Mucosa of gallbladder (tissue), 1 donor: Measurements from ENCODE around the gene RAB3C. TPM values are rescaled to one million over a fixed set of nuclear protein-coding genes. Genes with fewer than 3 reads are reported as not detected.

ENCODE experiments used
- DNase-seq: peaks from one replicate; pipeline ENCODE4 v3.0.0-alpha.2; 2020; ENCODE audit warnings: low spot score
- total RNA-seq: library from RNA; stranded (reverse); gene quantifications from one replicate; pipeline ENCODE4 v1.2.1, GENCODE V29; 2021
- donor health status: DM: no; HTN: no; CAD: no.

The RAB3C gene
- total RNA-seq, 1 donor from 2014 or later = 1.4 TPM

DNA sequence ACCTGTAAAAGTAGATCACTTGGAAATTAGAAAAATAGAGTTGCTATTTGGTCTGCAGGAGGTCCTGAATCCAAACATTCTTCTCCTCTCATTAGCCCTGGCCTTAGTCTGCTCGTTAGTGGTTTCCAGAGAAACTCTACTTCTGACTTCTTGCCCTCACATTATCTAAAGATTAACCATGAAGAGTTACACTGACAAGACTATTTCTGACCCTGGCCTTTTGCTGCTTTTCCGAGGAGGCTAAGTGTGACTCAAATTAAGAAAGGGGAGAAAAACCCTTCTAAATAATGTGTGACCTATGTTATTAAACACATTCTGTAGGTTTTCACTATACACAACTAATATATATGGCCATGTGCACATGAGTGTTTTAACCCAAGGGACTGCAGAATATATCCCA, 302.4 kb downstream of the RAB3C start:
- no peak for DNase-seq

DNA sequence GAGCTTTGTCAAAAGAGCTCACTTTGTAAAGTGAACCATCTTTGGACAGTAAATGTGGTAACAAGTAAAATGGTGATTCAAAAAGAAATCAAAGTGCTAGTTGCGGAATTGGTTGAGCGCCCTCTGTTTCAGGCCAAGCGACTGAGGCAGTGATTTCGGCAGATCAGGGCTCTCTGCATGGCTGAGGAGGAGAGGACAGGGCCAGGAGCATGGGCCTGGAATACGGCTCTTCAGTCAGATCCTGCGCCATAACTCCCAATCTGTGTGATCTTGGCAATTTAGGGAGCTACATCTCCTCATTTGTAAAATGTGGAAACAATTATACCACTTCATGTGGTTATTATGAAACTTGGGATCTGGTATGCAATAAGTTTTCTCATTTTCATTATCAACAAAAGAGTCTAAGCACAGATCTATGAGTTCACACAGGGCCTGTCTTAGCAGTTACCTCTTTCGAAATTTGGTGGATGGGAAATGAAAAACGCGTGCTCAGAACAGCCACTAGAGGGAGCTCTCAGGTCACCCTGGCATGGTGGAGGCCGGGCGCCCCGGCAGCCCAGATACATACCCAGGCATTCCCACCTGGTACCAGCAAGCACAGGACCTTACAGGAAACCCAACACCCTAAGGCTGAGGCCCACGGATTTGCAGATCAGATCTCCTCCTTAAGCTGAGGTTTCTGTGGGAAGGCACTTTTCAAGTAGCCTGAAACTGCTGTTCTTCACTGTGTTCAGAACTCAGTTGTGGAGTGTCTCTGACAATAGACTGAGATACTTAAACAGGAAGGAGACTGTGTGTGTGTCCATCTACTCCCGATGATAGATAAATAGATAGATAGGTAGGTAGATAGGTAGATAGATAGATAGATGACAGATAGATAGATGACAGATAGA, 303.7 kb downstream of the RAB3C start:
- peak; percentile 42 for DNase-seq

DNA sequence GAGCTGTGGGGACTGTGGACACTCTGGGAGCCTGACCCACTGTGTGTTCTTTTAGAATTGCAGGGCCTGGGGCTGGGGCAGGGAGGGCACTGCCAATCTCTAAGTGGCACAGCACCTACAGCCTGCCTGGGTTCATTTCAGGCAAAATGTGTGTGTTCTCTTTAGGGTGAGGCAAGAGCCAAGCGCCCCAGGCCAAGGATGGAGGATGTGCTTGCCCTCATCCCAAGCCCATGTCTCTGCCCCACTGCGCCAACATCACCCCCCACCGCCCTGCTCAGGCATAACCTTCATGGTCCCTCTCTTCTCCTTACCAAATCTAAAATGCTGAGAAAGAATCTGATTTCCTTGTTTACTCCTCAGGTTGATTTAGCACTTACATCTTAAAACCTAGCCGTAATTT, 304.4 kb downstream of the RAB3C start:
- no peak for DNase-seq

DNA sequence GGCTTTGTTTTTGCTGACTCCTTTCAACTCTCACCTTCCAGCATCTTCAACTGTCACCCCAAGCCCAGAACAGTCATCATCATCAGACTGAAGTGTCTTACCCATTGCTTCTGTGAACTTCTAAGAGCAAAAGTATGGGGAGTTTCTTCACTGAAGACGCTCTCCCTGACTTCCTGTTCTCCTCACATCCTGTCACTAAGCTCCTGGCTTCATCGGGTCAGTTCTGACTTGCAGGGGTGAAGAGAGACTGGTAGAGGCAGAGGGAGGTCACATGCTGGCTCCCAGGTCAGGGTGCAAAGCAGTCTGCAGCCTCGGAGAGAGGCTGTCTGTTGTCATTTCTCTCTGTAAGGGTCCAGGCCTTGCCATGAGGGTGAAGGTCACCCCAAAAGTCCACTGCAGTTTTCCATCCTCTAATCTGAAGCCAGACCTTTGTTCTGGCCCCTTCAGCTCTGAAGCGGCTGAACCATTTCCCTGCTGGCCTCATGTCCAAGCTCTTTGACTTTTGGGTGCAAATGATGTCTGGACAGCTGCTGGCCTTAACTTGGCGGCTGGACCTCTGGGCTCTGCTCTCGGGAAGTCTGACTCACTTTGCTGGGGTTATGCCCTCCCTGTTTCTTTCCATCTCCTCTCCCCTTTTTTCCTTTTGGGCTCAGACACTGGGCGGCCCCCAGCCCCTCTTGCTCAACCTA, 305.0 kb downstream of the RAB3C start:
- no peak for DNase-seq

DNA sequence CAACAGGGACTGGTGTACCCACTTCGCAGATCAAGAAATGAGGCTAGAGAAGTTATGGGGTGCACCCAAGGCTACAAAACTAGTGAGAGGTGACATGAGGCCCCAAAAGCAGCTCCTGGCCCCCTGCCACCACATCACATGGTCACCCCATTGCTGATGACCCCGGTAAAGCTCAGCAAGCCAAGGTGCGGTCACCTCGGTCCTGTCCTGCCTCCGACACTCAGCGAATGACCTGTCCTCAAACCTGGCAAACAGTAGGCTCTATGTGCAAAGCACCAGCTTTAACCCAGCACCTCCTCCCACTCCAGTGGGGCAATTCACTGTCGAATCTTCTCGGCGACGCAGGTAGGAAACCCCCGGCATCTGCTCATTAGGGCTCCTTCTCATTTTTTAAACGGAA, 307.4 kb downstream of the RAB3C start:
- DNase-seq = no peak

DNA sequence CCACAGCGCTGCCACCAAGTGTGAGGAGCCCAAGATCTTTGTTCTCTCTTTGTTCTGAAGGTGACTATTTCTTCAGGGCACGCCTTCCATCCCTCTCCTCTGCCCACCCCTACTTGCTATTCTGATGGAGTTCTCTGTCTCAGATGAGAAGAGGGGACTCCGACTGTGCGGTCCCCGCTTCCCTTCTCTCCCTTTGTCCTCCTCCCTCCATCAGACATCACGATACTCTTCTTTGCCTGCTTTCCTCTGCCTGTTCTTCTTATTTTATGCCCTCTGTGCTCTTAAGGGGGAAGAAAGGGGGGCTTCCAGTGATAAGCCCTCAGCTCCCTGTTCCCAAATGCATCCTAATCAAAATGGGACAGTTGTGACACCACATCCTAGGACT, 307.8 kb downstream of the RAB3C start:
- DNase-seq = no peak

DNA sequence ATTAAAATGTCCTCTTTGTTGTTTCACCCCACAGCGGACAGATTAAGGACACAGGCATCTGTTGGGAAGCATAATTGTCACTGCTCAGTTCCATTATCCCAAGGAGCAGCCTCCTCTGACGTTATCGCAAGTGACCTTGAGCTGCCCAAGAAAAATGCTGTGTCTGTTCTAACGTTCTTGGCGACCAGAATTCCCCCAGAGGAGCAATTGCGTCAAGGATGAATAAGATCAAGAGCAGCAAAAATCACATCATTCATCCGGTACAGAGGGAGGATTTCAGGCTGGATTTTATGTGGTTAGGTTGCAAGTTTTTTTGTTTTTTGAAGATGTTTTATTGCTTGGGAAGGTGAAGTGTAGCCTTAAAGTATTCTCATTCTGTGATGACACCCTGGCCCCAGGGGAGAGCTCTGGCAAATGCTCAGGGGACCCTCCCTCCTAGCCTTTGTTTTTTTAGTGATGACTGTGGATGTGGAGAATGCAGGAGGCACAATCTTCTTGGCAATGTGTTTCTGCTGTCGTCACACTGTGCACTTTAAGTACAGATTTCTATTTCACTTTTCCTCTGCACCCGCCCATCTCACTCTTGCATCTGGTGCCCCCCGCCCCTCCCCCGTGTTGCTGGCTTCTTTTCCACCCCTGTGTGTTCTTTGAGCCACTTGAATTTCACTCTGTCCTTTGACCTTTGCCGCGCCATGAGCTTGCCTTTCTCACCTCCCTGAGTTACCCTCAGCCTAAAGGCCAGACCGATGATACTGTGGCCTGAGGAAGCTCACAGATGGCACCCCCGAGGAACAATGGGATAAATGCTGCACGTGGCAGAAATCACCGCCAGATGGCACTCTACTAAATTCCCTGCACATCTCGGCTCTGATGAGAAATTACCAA, 308.5 kb downstream of the RAB3C start:
- DNase-seq = peak; percentile 52

DNA sequence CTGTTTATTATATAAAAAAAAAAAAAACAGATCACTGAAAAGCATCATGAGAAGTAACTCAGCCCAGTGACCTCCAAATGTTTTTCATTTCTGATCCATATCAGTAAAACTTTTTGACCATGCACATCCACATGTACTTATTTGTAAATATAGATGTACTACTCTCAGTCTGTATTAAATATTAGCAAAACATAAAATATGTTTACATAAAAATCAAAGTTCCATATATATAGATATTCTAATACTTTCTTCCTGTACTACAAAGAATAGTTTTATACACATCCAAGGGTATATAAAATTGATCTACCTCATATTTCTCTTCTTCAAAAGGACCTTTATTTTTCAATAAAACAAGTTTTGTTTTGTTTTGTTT, 309.1 kb downstream of the RAB3C start:
- no peak for DNase-seq

DNA sequence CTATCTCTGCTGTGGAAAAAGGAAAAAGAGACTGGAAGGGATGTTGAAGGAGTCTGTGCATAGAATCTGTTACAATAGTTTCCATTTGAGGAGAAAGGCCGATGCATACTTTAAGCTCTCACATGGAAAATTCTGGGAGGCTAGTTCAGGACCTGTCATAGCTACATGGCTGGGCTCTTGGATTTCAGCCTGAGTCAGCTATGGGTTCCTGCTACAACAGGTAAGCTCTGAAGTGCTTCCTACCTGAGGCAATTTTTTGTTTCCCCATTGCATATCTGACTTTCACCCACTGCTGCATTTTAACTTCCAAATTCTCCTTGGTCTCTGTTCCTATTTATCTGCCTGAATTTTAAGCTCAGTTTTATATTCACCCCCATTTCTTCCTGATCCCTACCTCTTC, 310.7 kb downstream of the RAB3C start:
- DNase-seq = no peak

DNA sequence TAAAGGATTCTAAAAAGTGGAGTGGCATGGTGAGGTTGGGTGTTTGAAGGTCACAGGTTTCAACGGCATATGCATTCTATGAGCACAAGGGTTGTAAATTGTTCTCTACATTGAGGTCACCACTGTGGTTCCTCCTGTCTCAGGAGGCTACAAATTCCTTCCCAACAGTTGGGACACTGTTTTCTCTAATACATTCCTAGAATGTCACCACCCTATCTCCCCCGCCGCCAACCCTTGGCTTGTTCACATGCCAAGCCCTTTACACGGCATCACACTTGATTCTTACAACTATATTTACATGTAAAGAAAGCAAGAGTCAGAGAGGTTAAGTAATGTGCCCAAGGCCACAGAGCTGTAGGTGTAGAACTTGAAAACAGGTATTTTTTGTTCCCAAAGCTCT, 315.1 kb downstream of the RAB3C start:
- no peak for DNase-seq

DNA sequence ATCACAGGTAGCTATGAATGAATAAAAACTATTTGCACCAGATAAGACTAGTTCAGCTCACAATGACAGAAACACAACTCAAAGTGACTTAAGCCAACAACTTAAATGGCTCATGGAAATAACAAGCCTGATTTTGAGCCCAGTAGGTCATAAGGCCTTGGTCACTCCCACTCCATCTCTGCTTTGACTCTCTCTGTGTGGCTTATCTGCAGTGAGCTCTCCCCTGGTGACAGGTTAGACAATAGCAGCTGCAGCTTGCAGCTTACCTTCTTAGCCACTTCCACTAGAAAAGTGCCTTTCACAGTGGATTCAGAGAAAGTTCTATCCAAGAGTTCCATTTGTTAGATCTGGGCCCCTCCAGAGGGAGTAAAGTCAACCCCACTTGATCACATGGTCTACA, 315.7 kb downstream of the RAB3C start:
- DNase-seq = no peak

DNA sequence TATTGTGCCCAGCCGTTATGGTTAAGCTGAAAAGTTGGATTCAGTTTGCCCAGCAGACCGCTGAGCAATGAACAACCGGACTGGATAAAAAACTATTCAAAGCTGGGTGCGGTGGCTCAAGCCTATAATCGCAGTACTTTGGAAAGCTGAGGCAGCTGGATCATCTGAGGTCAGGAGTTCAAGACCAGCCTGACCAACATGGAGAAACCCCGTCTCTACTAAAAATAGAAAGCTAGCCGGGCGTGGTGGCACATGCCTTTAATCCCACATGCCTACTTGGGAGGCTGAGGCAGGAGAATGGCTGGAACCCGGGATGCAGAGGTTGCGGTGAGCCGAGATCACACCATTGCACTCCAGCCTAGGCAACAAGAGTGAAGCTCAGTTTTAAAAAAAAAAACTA, 318.4 kb downstream of the RAB3C start:
- DNase-seq = no peak

DNA sequence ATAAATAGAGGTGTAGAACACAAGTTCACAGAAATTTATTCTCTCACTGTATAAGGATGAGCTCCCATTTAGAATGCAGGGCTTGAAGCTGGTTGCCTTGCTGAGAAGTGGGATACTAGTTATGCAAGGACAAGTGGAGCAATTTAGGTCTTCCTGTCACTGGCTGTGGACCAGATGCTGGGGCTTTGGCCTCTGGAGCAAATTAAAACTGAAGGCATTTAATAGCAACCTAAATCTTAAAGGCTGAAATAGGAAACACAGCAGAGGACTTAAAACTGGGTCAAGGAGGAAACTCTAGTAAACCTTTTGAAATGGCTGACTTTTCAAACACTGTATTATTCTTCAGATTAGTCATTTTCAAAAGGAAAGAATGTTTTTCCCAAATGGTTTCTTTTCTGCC, 319.4 kb downstream of the RAB3C start:
- no peak for DNase-seq

DNA sequence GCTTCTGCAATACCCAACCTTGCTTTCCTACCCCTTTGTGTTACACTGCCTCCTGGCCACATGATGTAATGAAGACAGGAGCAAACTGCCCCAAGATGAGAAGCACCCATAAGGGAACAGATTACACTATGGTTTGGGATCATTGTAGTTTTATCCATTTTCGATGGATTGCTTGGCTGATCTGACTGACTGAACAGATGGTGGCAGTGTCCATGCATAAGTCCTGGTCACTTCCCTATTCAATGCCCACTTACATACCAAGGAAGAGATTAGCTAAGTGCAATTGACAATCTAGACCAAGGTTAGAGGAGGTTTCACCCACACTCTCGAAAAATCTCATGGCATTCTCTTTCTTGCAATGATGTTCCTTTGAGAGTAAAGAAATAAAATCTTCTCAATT, 319.9 kb downstream of the RAB3C start:
- no peak for DNase-seq

DNA sequence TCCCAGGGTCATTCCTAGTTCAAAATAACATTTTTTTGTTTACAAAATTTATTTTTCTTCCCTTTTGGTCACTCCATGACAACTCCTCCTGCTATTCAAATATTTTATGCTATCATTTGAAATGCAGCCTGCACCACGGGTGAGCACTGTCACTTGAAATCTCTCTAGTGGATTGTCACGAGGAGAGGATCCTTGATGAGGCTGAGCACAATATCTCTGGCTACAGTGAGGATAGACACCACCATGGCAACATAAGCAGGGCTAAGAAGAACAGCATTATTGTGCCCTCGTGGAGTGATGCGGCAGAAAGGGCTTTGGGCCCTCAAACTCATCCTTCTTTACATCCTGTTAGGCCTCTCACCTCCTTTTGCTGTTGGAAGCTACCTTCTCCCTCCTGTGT, 321.9 kb downstream of the RAB3C start:
- DNase-seq = no peak

DNA sequence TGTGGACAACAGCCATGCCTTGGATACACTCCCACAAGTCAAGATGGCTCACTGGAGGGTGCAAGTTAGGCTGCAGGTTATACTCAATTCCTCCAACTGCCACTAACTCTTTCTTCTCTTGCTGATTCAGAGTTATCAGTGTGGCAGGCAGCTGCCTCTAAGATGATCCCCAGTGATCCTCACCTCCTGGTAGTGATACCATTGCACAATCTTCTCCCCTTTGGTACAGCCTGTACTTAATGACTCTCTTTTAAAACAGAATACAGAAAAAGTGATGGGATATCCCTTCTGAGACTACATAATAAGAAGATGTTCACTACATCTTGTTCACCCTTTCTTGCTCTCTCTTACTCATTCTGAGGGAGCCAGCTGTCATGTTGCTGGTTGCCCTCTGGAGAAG, 323.1 kb downstream of the RAB3C start:
- DNase-seq = no peak

Other genes with a start within 250 kb of the RAB3C start
- gene PLK2, start 123.0 kb upstream of the RAB3C start, total RNA-seq = 34.9 TPM
- gene GAPT, start 91.6 kb upstream of the RAB3C start, total RNA-seq = 4.7 TPM